H9 (cell line): Measurements from ENCODE around the gene ZNF577. TPM values are rescaled to one million over a fixed set of nuclear protein-coding genes. Genes with fewer than 3 reads are reported as not detected.

Experiments
- DNase-seq: peaks from one replicate; pipeline ENCODE4 v3.0.0-alpha.2; 2017
- H2AFZ ChIP-seq: one replicate; pipeline ENCODE4 v1.6.1; 2013; ENCODE audit warnings: mild to moderate bottlenecking, low read length, control low read depth, moderate library complexity
- H2AK5ac ChIP-seq: 2 replicates; pipeline ENCODE4 v1.6.1; 2013; ENCODE audit warnings: low read length, control low read depth, mixed read lengths; ENCODE audit not compliant: insufficient read length
- H2BK120ac ChIP-seq: one replicate; pipeline ENCODE4 v1.6.1; 2013; ENCODE audit warnings: low read depth, mild to moderate bottlenecking, low read length, control low read depth, inconsistent platforms; ENCODE audit not compliant: poor library complexity, severe bottlenecking
- H2BK12ac ChIP-seq: 2 replicates; pipeline ENCODE4 v1.6.1; 2013; ENCODE audit warnings: low read length, control low read depth, mixed read lengths, low read depth; ENCODE audit not compliant: insufficient read length
- H2BK15ac ChIP-seq: 2 replicates; pipeline ENCODE4 v1.6.1; 2013; ENCODE audit warnings: low read depth, low read length, control low read depth
- H2BK20ac ChIP-seq: one replicate; pipeline ENCODE4 v1.6.1; 2013; ENCODE audit warnings: low read depth, mild to moderate bottlenecking, low read length, control low read depth, inconsistent platforms; ENCODE audit not compliant: poor library complexity, severe bottlenecking
- H2BK5ac ChIP-seq: 2 replicates; pipeline ENCODE4 v1.6.1; 2013; ENCODE audit warnings: low read length, control low read depth, mixed read lengths; ENCODE audit not compliant: insufficient read length
- H3K14ac ChIP-seq: 2 replicates; pipeline ENCODE4 v1.6.1; 2013; ENCODE audit warnings: low read length, control low read depth; ENCODE audit not compliant: insufficient read depth
- H3K18ac ChIP-seq: 2 replicates; pipeline ENCODE4 v1.6.1; 2013; ENCODE audit warnings: low read depth, mild to moderate bottlenecking, mixed read lengths, low read length, control low read depth; ENCODE audit not compliant: insufficient read length
- H3K23ac ChIP-seq: 2 replicates; pipeline ENCODE4 v1.6.1; 2013; ENCODE audit warnings: low read length, control low read depth, mixed read lengths, low read depth; ENCODE audit not compliant: insufficient read length
- H3K23me2 ChIP-seq: 2 replicates; pipeline ENCODE4 v1.6.1; 2013; ENCODE audit warnings: low read depth, mild to moderate bottlenecking, mixed read lengths, low read length, control low read depth; ENCODE audit not compliant: insufficient read length, poor library complexity, severe bottlenecking
- H3K27ac ChIP-seq: 2 replicates; pipeline ENCODE4 v1.5.1; 2013; ENCODE audit warnings: low read length, control low read depth, mixed read lengths, low read depth; ENCODE audit not compliant: insufficient read length
- H3K27me3 ChIP-seq: 2 replicates; pipeline ENCODE4 v1.6.1; 2013; ENCODE audit warnings: low read length, control low read depth, inconsistent platforms; ENCODE audit not compliant: insufficient read depth
- H3K4ac ChIP-seq: 2 replicates; pipeline ENCODE4 v1.6.1; 2013; ENCODE audit warnings: low read depth, mild to moderate bottlenecking, control low read depth, inconsistent platforms, low read length, moderate library complexity
- H3K4me1 ChIP-seq: 2 replicates; pipeline ENCODE4 v1.6.1; 2013; ENCODE audit warnings: low read length, control low read depth, inconsistent platforms; ENCODE audit not compliant: insufficient read depth
- H3K4me2 ChIP-seq: 2 replicates; pipeline ENCODE4 v1.6.1; 2013; ENCODE audit warnings: low read length, control low read depth, mixed read lengths; ENCODE audit not compliant: insufficient read length, insufficient read depth
- H3K56ac ChIP-seq: 2 replicates; pipeline ENCODE4 v1.6.1; 2013; ENCODE audit warnings: low read depth, mild to moderate bottlenecking, mixed read lengths, low read length, control low read depth; ENCODE audit not compliant: insufficient read length
- H3K79me1 ChIP-seq: 2 replicates; pipeline ENCODE4 v1.6.1; 2013; ENCODE audit warnings: low read depth, mild to moderate bottlenecking, moderate library complexity, low read length, control low read depth, inconsistent platforms; ENCODE audit not compliant: insufficient read depth, poor library complexity, severe bottlenecking
- H3K79me2 ChIP-seq: 2 replicates; pipeline ENCODE4 v1.6.1; 2013; ENCODE audit warnings: low read length, control low read depth, inconsistent platforms; ENCODE audit not compliant: insufficient read depth
- H3K9ac ChIP-seq: 2 replicates; pipeline ENCODE4 v1.6.1; 2013; ENCODE audit warnings: low read length, control low read depth, mixed read lengths; ENCODE audit not compliant: insufficient read length; ENCODE audit errors: extremely low read depth
- H3K9me3 ChIP-seq: one replicate; pipeline ENCODE4 v1.6.1; 2013; ENCODE audit warnings: low read depth, low read length, inconsistent platforms; ENCODE audit not compliant: control insufficient read depth
- H3T11ph ChIP-seq: one replicate; pipeline ENCODE4 v1.6.1; 2013; ENCODE audit warnings: mild to moderate bottlenecking, low read length, control low read depth, inconsistent platforms
- H4K20me1 ChIP-seq: one replicate; pipeline ENCODE4 v1.6.1; 2013; ENCODE audit not compliant: control insufficient read depth, insufficient read length, insufficient read depth
- H4K5ac ChIP-seq: 2 replicates; pipeline ENCODE4 v1.6.1; 2013; ENCODE audit warnings: low read depth, mild to moderate bottlenecking, mixed read lengths, low read length, control low read depth; ENCODE audit not compliant: insufficient read length
- H4K8ac ChIP-seq: replicated peaks from 2 replicates; pipeline ENCODE4 v1.6.1; 2013; ENCODE audit warnings: low read length, control low read depth, mixed read lengths, low read depth; ENCODE audit not compliant: insufficient read length
- H4K91ac ChIP-seq: 2 replicates; pipeline ENCODE4 v1.6.1; 2013; ENCODE audit warnings: low read depth, mild to moderate bottlenecking, moderate library complexity, mixed read lengths, low read length, control low read depth; ENCODE audit not compliant: insufficient read length
- H3K27ac Mint-ChIP-seq, 3 experiments: 2 replicates in 2 of 3; 3 replicates in 1 of 3; pipeline ENCODE4 v1.8.0; 2020 to 2021; ENCODE audit warnings: mixed read lengths in 3 of 3, mild to moderate bottlenecking in 1 of 3, moderate library complexity in 1 of 3
- H3K27me3 Mint-ChIP-seq: 2 replicates; pipeline ENCODE4 v1.8.0; 2021; ENCODE audit warnings: low read depth, mild to moderate bottlenecking, moderate library complexity, mixed read lengths
- H3K36me3 Mint-ChIP-seq, 3 experiments: 2 replicates in 2 of 3; 3 replicates in 1 of 3; pipeline ENCODE4 v1.8.0; 2020 to 2021; ENCODE audit warnings: low read depth in 3 of 3, mixed read lengths in 3 of 3; ENCODE audit not compliant: insufficient read depth in 1 of 3
- H3K4me1 Mint-ChIP-seq, 2 experiments: 2 replicates each; pipeline ENCODE4 v1.8.0; 2020; ENCODE audit warnings: mixed read lengths in 2 of 2
- H3K4me3 Mint-ChIP-seq, 2 experiments: 2 replicates in 1 of 2; 3 replicates in 1 of 2; pipeline ENCODE4 v1.8.0; 2020 to 2021; ENCODE audit warnings: mild to moderate bottlenecking in 2 of 2, mixed read lengths in 2 of 2, moderate library complexity in 1 of 2
- H3K9me3 Mint-ChIP-seq, 2 experiments: 2 replicates in 1 of 2; 3 replicates in 1 of 2; pipeline ENCODE4 v1.8.0; 2020; ENCODE audit warnings: mild to moderate bottlenecking in 2 of 2, mixed read lengths in 2 of 2, moderate library complexity in 1 of 2
- CTCF ChIP-seq: fragments of 200-600 bp; sonication (generic); conservative IDR thresholded peaks from 3 replicates; pipeline ENCODE4 v1.8.0; 2021; ENCODE audit warnings: antibody characterized with exemption, mild to moderate bottlenecking
- WGBS: extraction: QIAGEN DNeasy Blood & Tissue Kit; methylation state at CpG from one replicate; pipeline ENCODE4 v1.1.7; 2013; ENCODE audit warnings: missing lambda C conversion rate, low lambda C conversion rate, mixed read lengths; ENCODE audit not compliant: insufficient read length; ENCODE audit errors: extremely low coverage; 5-methylcytosine and 5-hydroxymethylcytosine counted together
- total RNA-seq: library from RNA; stranded (reverse); gene quantifications from 2 replicates; pipeline ENCODE4 v1.2.1, GENCODE V29; 2021

The ZNF577 gene
- total RNA-seq, 1 experiment from 2014 or later: 42.1 TPM

DNA sequence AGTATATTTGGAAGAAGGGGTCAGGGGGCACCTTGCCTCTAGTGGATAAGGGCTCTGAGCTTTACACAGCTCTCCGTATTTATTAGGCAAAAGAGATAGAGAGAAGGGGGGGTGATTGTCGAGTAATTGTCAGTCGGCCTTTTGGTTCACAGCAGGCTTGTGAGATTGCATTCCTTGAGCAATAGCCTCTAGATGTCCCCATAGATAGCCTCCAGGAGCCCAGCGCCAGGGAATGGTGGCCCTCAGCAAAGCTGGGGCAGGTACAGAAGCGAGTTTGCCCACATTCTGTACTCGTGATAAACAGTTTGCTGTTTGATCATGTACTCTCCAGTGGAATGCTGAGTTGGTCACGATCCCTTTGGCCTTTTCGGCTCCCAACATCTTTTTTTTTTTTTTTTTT is 44.2 kb upstream of the ZNF577 start:
- no peaks in the 10 kb centered on the region for H3K23me2 ChIP-seq
- H3T11ph ChIP-seq: no peak overlapping the region
- H3K9ac ChIP-seq: no peak overlapping the region
- peaks cover 74 to 89% (median 85%) of the 10 kb centered on the region in 3 experiments for H3K36me3 Mint-ChIP-seq
- peaks cover 23% of the 10 kb centered on the region for H3K9me3 ChIP-seq
- no peak overlapping the region for H3K4me2 ChIP-seq
- H2BK120ac ChIP-seq: no peak overlapping the region
- H3K79me2 ChIP-seq: peaks cover 11% of the 10 kb centered on the region
- no peak overlapping the region for H4K8ac ChIP-seq
- no CpG with 5 or more reads among the region's 8 CpGs for WGBS
- no peaks in the 10 kb centered on the region for H3K27me3 ChIP-seq
- peaks cover 9 to 48% of the 10 kb centered on the region in 2 experiments for H3K9me3 Mint-ChIP-seq
- no peak for TF ChIP-seq CTCF
- no peak overlapping the region for H2AFZ ChIP-seq
- no peak overlapping the region for H2BK5ac ChIP-seq
- H4K5ac ChIP-seq: no peak overlapping the region
- no peak overlapping the region for H3K23ac ChIP-seq
- no peak overlapping the region for H3K27ac ChIP-seq
- H3K56ac ChIP-seq: no peak overlapping the region
- H4K20me1 ChIP-seq: no peaks in the 10 kb centered on the region
- H2BK12ac ChIP-seq: no peak overlapping the region
- no peak overlapping the region for H3K14ac ChIP-seq
- no peak overlapping the region for H2BK20ac ChIP-seq
- no peaks in the 10 kb centered on the region for H3K27me3 Mint-ChIP-seq
- peaks cover 3% of the 10 kb centered on the region; the same call in 1 of the 2 replicates for H3K4me1 ChIP-seq
- H2AK5ac ChIP-seq: no peak overlapping the region
- H3K79me1 ChIP-seq: peaks cover 12% of the 10 kb centered on the region
- DNase-seq: no peak
- H3K4ac ChIP-seq: no peak overlapping the region
- no peak overlapping the region for H4K91ac ChIP-seq
- H2BK15ac ChIP-seq: no peak overlapping the region
- H3K4me1 Mint-ChIP-seq: peaks cover 12 to 13% of the 10 kb centered on the region in 2 experiments
- no peak overlapping the region for H3K4me3 Mint-ChIP-seq
- H3K18ac ChIP-seq: no peak overlapping the region
- peak overlapping the region in 1 of 3 experiments; percentile 12; a peak in 2 of 7 replicates for H3K27ac Mint-ChIP-seq
